HFFc6 (cell line): ENCODE results near the gene AOX1. TPM values are rescaled to one million over a fixed set of nuclear protein-coding genes. Genes with fewer than 3 reads are reported as not detected.
"Not testable (repeated sequence)": the region's sequence is repeated elsewhere in the genome, so short reads cannot be mapped to it uniquely, and the experiment has no call there.

Experiments
- DNase-seq: peaks from one replicate; pipeline ENCODE4 v3.0.0-alpha.2; 2018
- H3K27ac Mint-ChIP-seq: 2 replicates; pipeline ENCODE4 v1.8.0; 2020; ENCODE audit warnings: mild to moderate bottlenecking, mixed read lengths
- H3K27me3 Mint-ChIP-seq: 2 replicates; pipeline ENCODE4 v1.8.0; 2021; ENCODE audit warnings: mild to moderate bottlenecking, moderate library complexity, mixed read lengths; ENCODE audit not compliant: insufficient read depth
- H3K36me3 Mint-ChIP-seq: 2 replicates; pipeline ENCODE4 v1.8.0; 2021; ENCODE audit warnings: low read depth, mixed read lengths
- H3K4me1 Mint-ChIP-seq: 2 replicates; pipeline ENCODE4 v1.8.0; 2020; ENCODE audit warnings: low read depth, mixed read lengths
- H3K4me3 Mint-ChIP-seq: 2 replicates; pipeline ENCODE4 v1.8.0; 2020; ENCODE audit warnings: mild to moderate bottlenecking, moderate library complexity, mixed read lengths
- H3K9me3 Mint-ChIP-seq: 2 replicates; pipeline ENCODE4 v1.8.0; 2020; ENCODE audit warnings: mild to moderate bottlenecking, mixed read lengths
- total RNA-seq, 6 experiments: library from RNA; stranded (reverse); fragmentation: NEBNext Ultra II Directional; extraction: Animal tissue kit (Norgen Biotek cat#: 25700); gene quantifications; 2 replicates in 1 of 6; 3 replicates in 5 of 6; pipeline ENCODE4 v1.2.3, GENCODE V29; 2021
- TF ChIP-seq, protein P1 (sequence below): fragments of 200-600 bp; sonication (generic); IDR thresholded peaks from 2 replicates; pipeline ENCODE4 v1.5.0; 2021; ENCODE audit warnings: antibody characterized with exemption, mild to moderate bottlenecking

AOX1 gene
- total RNA-seq, 6 experiments from 2014 or later = 46.7 to 71.7 (median 62.1) TPM

DNA sequence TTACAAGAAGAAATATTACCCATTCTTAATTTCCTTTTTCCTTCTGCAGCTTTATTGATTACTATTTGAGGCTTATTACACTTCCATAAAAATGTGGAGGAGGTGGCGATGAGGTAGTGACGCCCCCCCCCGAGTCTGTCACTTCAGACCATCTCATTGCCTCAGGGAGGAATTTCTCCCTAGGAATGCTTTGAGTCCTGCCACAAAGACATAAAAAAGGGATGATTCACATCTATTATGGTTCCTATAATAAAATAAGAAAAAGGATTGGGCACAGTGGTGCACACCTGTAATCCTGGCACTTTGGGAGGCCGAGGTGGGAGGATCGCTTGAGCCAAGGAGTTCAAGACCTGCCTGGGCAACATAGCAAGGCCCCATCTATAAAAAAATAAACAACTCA is 93.7 kb downstream of the AOX1 start:
- Mint-ChIP-seq H3K27me3 (peaks cover 1% of the 10 kb centered on the region), H3K4me1 (peaks cover 19% of the 10 kb centered on the region), H3K36me3 (no peaks in the 10 kb centered on the region), H3K4me3 (no peak overlapping the region), H3K9me3 (no peaks in the 10 kb centered on the region), H3K27ac (no peak overlapping the region)
- no peak for DNase-seq
- TF ChIP-seq, protein P1, sequence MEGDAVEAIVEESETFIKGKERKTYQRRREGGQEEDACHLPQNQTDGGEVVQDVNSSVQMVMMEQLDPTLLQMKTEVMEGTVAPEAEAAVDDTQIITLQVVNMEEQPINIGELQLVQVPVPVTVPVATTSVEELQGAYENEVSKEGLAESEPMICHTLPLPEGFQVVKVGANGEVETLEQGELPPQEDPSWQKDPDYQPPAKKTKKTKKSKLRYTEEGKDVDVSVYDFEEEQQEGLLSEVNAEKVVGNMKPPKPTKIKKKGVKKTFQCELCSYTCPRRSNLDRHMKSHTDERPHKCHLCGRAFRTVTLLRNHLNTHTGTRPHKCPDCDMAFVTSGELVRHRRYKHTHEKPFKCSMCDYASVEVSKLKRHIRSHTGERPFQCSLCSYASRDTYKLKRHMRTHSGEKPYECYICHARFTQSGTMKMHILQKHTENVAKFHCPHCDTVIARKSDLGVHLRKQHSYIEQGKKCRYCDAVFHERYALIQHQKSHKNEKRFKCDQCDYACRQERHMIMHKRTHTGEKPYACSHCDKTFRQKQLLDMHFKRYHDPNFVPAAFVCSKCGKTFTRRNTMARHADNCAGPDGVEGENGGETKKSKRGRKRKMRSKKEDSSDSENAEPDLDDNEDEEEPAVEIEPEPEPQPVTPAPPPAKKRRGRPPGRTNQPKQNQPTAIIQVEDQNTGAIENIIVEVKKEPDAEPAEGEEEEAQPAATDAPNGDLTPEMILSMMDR = no peak

DNA sequence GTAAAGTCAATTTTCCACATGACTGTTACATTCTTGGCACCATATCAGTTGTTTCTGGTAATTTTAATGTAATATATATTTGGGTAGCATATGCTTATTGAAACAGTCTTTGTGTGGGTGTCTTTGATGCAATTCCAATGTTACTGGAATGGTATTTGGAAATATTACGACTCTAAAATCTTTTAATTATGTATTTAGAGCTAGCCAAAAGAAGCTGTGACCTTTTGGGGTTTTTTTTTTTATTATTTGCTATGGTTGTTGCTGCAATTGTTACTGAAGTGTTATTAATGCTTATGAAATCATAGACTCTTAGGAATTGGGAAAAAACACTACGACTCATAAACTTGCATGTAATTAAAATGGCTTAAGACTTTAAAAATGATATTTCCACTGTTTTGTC is 95.9 kb downstream of the AOX1 start:
- TF ChIP-seq, protein P1 = no peak
- no peak for DNase-seq
- H3K27ac Mint-ChIP-seq = no peak overlapping the region

DNA sequence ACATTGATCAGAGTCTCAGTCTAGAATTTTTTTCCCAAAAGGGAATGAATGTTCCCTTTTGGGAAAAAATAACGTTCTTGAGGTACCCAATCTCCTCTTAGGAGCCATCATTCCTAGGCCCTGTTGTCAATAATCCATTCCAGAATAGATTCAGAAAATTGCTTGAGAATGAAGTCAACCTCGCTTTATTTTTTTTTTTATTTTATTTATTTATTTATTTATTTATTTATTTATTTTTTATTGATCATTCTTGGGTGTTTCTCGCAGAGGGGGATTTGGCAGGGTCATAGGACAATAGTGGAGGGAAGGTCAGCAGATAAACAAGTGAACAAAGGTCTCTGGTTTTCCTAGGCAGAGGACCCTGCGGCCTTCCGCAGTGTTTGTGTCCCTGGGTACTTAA is 96.6 kb downstream of the AOX1 start:
- not testable (repeated sequence) for H3K4me3 Mint-ChIP-seq, DNase-seq, H3K27me3 Mint-ChIP-seq, H3K36me3 Mint-ChIP-seq, H3K9me3 Mint-ChIP-seq, H3K27ac Mint-ChIP-seq
- peaks cover 19% of the 10 kb centered on the region for H3K4me1 Mint-ChIP-seq

More for the DNA sequence above, 95.9 kb downstream of the AOX1 start:
- H3K27me3 Mint-ChIP-seq = peaks cover 3% of the 10 kb centered on the region
- no peak overlapping the region for H3K4me3 Mint-ChIP-seq
- H3K36me3 Mint-ChIP-seq = no peaks in the 10 kb centered on the region
- no peaks in the 10 kb centered on the region for H3K9me3 Mint-ChIP-seq
- H3K4me1 Mint-ChIP-seq = peaks cover 19% of the 10 kb centered on the region

DNA sequence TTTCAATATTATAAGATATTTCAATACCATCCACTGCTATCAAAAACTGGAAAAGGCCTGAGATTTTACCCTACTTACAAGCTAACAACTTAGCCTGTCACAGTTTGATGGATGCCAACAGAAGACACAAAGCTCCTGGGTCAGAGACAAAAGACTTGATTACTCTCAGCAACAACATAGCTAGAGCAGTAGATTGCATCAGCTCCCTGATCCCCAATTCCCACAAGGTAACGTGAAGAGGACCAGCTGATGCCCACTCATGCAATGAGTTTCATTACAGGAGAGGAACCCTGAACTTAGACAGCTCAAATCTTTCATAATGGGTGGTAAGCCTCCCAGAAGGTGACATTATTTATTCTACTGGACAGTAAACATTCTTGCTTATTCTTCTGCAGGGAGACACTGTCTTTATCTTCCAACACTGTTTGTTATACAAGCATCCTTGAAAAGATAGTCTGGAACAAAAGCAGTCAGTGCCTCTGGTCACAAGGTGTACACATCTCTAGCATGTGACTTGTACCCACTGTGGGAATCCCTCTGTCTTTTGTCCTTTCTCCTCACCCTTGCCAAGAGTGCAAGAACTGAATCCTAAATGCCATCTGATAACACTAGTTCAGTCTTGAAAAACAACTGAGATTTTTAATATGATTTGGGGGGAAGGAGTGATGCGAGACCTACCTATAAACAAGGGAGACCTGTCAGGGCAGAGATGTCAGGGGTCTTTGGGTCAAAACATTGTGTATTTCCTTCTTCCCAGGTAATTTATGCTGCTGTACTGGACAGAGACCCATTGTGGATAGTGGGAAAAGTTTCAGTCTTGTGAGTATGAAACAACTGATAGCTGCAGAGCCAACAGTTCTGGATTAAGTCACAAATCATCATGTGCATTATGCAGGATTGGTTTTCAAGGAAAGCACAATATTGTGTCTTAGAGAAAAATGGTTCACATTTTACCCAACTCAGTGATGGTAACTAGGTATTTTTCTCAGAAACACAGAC is 102.4 kb downstream of the AOX1 start:
- no peaks in the 10 kb centered on the region for H3K36me3 Mint-ChIP-seq
- no peak for DNase-seq
- TF ChIP-seq, protein P1 = no peak
- no peaks in the 10 kb centered on the region for H3K9me3 Mint-ChIP-seq
- no peaks in the 10 kb centered on the region for H3K4me1 Mint-ChIP-seq
- H3K27me3 Mint-ChIP-seq = peaks cover 4% of the 10 kb centered on the region; the same call in 1 of the 2 replicates
- H3K4me3 Mint-ChIP-seq = no peak overlapping the region
- no peak overlapping the region for H3K27ac Mint-ChIP-seq

DNA sequence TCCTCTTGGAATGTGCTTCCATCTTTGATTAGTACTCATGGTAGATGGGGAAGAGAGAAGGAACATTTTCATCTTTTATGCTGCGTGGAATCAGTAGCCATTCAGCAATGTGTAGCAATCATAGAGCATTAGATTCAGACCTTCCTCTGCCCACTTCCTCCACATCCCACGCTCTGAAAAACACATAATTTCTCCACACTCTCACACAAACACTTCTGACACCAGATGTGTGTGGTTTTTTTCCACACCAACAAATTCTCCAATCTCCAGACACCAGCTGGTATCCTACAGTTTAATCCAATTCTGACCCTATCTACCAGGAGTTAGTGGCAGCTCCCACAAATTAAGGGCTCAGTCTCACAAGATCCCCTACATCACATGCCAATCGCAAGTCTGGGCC is 103.3 kb downstream of the AOX1 start:
- Mint-ChIP-seq H3K4me1 (peaks cover 3% of the 10 kb centered on the region; the same call in 1 of the 2 replicates), H3K27me3 (peaks cover 4% of the 10 kb centered on the region; the same call in 1 of the 2 replicates), H3K27ac (no peak overlapping the region), H3K36me3 (no peaks in the 10 kb centered on the region), H3K9me3 (no peaks in the 10 kb centered on the region), H3K4me3 (no peak overlapping the region)
- no peak for DNase-seq
- TF ChIP-seq, protein P1 = no peak

DNA sequence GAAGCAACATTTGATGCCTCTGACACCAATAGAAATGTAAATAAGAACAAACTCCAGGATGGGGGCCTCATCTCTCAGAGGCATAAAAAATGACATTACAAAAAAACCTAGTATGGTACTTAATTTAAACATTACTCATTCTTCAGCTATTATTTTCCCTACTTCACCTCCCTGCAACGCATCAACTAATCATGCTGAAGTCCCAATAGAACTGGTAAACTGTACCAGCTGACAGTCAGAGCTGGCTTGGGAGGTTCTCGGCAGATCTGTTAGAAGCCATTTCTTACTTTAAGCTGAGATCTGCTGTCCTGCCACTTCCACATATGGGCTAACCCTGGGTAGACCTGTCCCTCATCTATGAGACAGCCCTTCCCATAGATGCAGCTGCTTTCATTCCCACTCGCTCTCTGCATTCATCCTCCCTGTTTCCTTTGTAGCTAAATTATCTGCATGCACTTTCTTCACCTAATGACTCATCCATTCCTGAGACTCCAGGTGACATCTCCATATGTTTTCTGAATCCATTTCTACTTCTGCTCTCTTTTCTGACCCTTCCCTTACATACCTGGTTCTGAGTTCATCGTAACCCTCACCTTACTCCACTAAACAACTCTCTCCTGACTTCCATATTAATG is 108.1 kb downstream of the AOX1 start:
- H3K4me3 Mint-ChIP-seq = no peak overlapping the region
- no peaks in the 10 kb centered on the region for H3K9me3 Mint-ChIP-seq
- peaks cover 7% of the 10 kb centered on the region; the same call in 1 of the 2 replicates for H3K4me1 Mint-ChIP-seq
- H3K27me3 Mint-ChIP-seq = no peaks in the 10 kb centered on the region; the same call in 1 of the 2 replicates
- TF ChIP-seq, protein P1 = no peak
- no peak for DNase-seq
- no peak overlapping the region for H3K27ac Mint-ChIP-seq
- no peaks in the 10 kb centered on the region for H3K36me3 Mint-ChIP-seq
